B cell (primary cell): ENCODE measurements around the gene CABLES2. TPM values are rescaled to one million over a fixed set of nuclear protein-coding genes. Genes with fewer than 3 reads are reported as not detected.
A peak's percentile ranks its signal among the peaks of the same experiment; 100 is the strongest.

Experiments
- ATAC-seq: fragments of 200-7000 bp; cut with Tn5 transposase; one replicate; pipeline ENCODE4 v1.10.0; 2021; ENCODE audit warnings: low read depth, mild to moderate bottlenecking, moderate number of reproducible peaks, moderate library complexity
- CTCF ChIA-PET: fragments of 350-600 bp; sonication (Branson Sonifier 250); formaldehyde crosslinking; loops from one replicate; lab custom pipeline; 2021; ENCODE audit warnings: antibody characterized with exemption, inconsistent platforms; lab: Charles Lee
- POLR2A ChIA-PET: fragments of 350-600 bp; sonication (Branson Sonifier 250); formaldehyde crosslinking; loops from one replicate; lab custom pipeline; 2021; ENCODE audit warnings: antibody characterized with exemption; lab: Charles Lee
- DNase-seq: peaks from one replicate; pipeline ENCODE4 v3.0.0; 2013
- H2AFZ ChIP-seq: 2 replicates; pipeline ENCODE4 v1.6.1; 2012; ENCODE audit warnings: mild to moderate bottlenecking, low read depth, low read length; ENCODE audit not compliant: insufficient read depth, poor library complexity, severe bottlenecking
- H3K27ac ChIP-seq, 2 donors: 1 replicate in 1 of 2; 2 replicates in 1 of 2; pipeline ENCODE4 v1.5.1; 2012 to 2013; ENCODE audit warnings: low read length in 2 of 2, mild to moderate bottlenecking in 2 of 2, moderate library complexity in 1 of 2
- H3K27me3 ChIP-seq, 4 experiments: fragments of 200-600 bp in 1 of 4; sonication (generic) in 1 of 4; replicated peaks in 1 of 4; 1 replicate in 2 of 4; 2 replicates in 2 of 4; pipeline versions ENCODE4 v1.6.1 to v1.7.0; 2013 to 2016; ENCODE audit warnings: low read length in 3 of 4, mild to moderate bottlenecking in 2 of 4, mixed read lengths in 1 of 4, moderate library complexity in 1 of 4; ENCODE audit not compliant: insufficient read depth in 4 of 4, control insufficient read depth in 3 of 4; ENCODE audit errors: control extremely low read depth in 1 of 4
- H3K36me3 ChIP-seq, 2 experiments: replicated peaks in 1 of 2; 1 replicate in 1 of 2; 2 replicates in 1 of 2; pipeline versions ENCODE4 v1.6.1 to v1.7.1; 2013; ENCODE audit warnings: low read length in 1 of 2; ENCODE audit not compliant: insufficient read depth in 2 of 2, control insufficient read depth in 1 of 2; ENCODE audit errors: control extremely low read depth in 1 of 2, extremely low read depth in 1 of 2
- H3K4me1 ChIP-seq, 2 donors: fragments of 200-600 bp in 1 of 2; sonication (generic) in 1 of 2; 1 replicate in 1 of 2; 2 replicates in 1 of 2; pipeline versions ENCODE4 v1.5.1 to v1.6.1; 2013 to 2017; ENCODE audit warnings: low read length in 2 of 2; ENCODE audit not compliant: control insufficient read depth in 2 of 2, insufficient read depth in 2 of 2
- H3K4me2 ChIP-seq: replicated peaks from 2 replicates; pipeline ENCODE3; 2012; ENCODE audit warnings: mild to moderate bottlenecking, low read depth, low read length; ENCODE audit not compliant: poor library complexity, severe bottlenecking
- H3K4me3 ChIP-seq, 5 experiments: fragments of 200-600 bp in 1 of 5; sonication (generic) in 1 of 5; 1 replicate in 3 of 5; 2 replicates in 2 of 5; pipeline versions ENCODE4 v1.5.1 to v1.7.0; 2011 to 2016; ENCODE audit warnings: low read length in 4 of 5, mild to moderate bottlenecking in 4 of 5, low read depth in 2 of 5, control low read depth in 1 of 5, moderate library complexity in 1 of 5; ENCODE audit not compliant: insufficient read depth in 1 of 5; ENCODE audit errors: control extremely low read depth in 1 of 5, extremely low read depth in 1 of 5
- H3K79me2 ChIP-seq: fragments of 200-600 bp; sonication (generic); one replicate; pipeline ENCODE4 v1.6.0; 2016; ENCODE audit warnings: low read length; ENCODE audit not compliant: control insufficient read depth, insufficient read depth
- H3K9ac ChIP-seq: fragments of 200-600 bp; sonication (generic); 2 replicates; pipeline ENCODE4 v1.6.1; 2017; ENCODE audit warnings: mild to moderate bottlenecking, low read length, moderate library complexity
- H3K9me3 ChIP-seq, 3 donors: one replicate each; pipeline versions ENCODE4 v1.6.1 to v1.7.1; 2013; ENCODE audit warnings: low read length in 2 of 3; ENCODE audit not compliant: control insufficient read depth in 2 of 3, insufficient read depth in 1 of 3; ENCODE audit errors: control extremely low read depth in 1 of 3
- H4K20me1 ChIP-seq: 2 replicates; pipeline ENCODE4 v1.6.0; 2012; ENCODE audit warnings: mild to moderate bottlenecking, low read length; ENCODE audit not compliant: insufficient read depth, control insufficient read depth, poor library complexity, severe bottlenecking
- H3K27ac Mint-ChIP-seq: one replicate; pipeline ENCODE4 v1.8.0; 2021; ENCODE audit warnings: mixed read lengths
- H3K27me3 Mint-ChIP-seq: one replicate; pipeline ENCODE4 v1.8.0; 2021; ENCODE audit warnings: mixed read lengths
- H3K4me1 Mint-ChIP-seq: one replicate; pipeline ENCODE4 v1.8.0; 2021; ENCODE audit warnings: mixed read lengths
- H3K4me3 Mint-ChIP-seq: one replicate; pipeline ENCODE4 v1.8.0; 2021; ENCODE audit warnings: mixed read lengths
- H3K9me3 Mint-ChIP-seq: one replicate; pipeline ENCODE4 v1.8.0; 2022; ENCODE audit warnings: mixed read lengths; ENCODE audit not compliant: insufficient read depth
- EZH2 ChIP-seq: IDR thresholded peaks from 2 replicates; pipeline ENCODE4 v1.6.1; 2012; ENCODE audit warnings: borderline replicate concordance, low read depth, mild to moderate bottlenecking, moderate library complexity, low read length; ENCODE audit not compliant: insufficient read depth, poor library complexity, severe bottlenecking
- WGBS: methylation state at CpG from one replicate; pipeline ENCODE4 v1.1.5; 2013; ENCODE audit warnings: missing lambda C conversion rate; ENCODE audit not compliant: insufficient coverage; 5-methylcytosine and 5-hydroxymethylcytosine counted together
- intact Hi-C: fragments of 100-400 bp; cut with micrococcal nuclease; formaldehyde crosslinking; loops from one replicate; pipeline ENCODE4 v1.10.0; 2022
- polyA plus RNA-seq: library from polyadenylated mRNA; depleted of rRNA; stranded (reverse); fragments of >200 nt; gene quantifications from 2 replicates; pipeline ENCODE4 v1.2.3, GENCODE V29; 2012
- total RNA-seq, 2 donors: library from RNA; stranded (reverse); fragments of 120-200 nt in 1 of 2; gene quantifications; 1 replicate in 1 of 2; 2 replicates in 1 of 2; pipeline versions ENCODE4 v1.2.3 to v1.2.4, GENCODE V29; 2013 to 2022
- TF ChIP-seq, protein P1 (sequence below): fragments of 200-600 bp; IDR thresholded peaks from one replicate; pipeline ENCODE4 v1.8.0; 2022; ENCODE audit warnings: antibody characterized with exemption, mild to moderate bottlenecking

Gene CABLES2
- total and polyA plus RNA-seq, 2 donors (not counting 1 experiment from before 2014, with no cell fraction given): 4.8 to 8.2 TPM

DNA sequence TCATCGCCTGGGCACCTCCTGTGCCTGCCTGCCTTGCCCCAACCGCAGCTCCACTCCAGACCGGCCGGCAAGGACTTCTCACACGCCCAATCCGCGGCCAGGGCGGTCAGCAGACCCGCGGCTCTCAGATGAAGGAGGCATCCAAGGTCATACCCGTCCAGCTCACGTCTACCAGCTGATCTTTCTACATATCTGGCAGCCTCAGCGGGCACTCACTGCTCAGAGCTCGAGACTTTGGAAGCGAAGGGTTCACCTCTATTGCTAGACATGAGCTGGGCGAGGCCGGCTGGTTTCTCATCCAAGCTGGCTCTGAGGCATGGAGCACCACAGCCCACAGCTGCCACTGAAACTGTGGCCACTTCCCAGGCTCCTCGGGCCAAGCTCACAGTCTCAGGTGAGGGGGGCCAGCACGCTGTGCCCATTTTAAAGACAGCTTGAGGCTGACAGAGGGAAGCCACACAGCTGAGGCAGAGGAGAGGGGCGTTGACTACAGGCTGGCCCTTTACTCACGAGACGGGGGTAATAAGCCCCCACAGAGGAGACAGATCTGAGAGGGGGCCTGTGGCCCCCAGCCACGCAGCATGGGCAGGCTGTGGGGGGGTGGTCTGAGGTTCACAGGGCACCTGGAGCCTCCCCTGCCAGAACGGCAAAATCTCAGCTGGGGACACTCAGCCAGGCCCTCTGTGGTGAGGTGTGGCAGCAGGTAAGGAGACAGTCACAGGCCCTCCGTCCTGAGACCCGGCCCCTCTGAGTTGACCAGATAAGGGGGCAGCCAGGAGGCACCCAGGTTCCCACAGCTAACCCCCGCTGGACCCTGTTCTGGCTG is 42.0 kb downstream of the CABLES2 start:
- H3K4me1 ChIP-seq: peaks cover 25 to 31% of the 10 kb centered on the region in 2 donors
- TF ChIP-seq, protein P1, sequence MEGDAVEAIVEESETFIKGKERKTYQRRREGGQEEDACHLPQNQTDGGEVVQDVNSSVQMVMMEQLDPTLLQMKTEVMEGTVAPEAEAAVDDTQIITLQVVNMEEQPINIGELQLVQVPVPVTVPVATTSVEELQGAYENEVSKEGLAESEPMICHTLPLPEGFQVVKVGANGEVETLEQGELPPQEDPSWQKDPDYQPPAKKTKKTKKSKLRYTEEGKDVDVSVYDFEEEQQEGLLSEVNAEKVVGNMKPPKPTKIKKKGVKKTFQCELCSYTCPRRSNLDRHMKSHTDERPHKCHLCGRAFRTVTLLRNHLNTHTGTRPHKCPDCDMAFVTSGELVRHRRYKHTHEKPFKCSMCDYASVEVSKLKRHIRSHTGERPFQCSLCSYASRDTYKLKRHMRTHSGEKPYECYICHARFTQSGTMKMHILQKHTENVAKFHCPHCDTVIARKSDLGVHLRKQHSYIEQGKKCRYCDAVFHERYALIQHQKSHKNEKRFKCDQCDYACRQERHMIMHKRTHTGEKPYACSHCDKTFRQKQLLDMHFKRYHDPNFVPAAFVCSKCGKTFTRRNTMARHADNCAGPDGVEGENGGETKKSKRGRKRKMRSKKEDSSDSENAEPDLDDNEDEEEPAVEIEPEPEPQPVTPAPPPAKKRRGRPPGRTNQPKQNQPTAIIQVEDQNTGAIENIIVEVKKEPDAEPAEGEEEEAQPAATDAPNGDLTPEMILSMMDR: no peak
- TF ChIP-seq EZH2: no peak
- H3K9me3 ChIP-seq: peaks cover 0 to 4% (median 0%) of the 10 kb centered on the region in 3 donors
- ATAC-seq (no peak), DNase-seq (no peak)
- H3K27ac ChIP-seq: no peak overlapping the region
- peak overlapping the region; percentile 61 for H3K27ac Mint-ChIP-seq
- ChIA-PET POLR2A (interaction anchor here (1.1 to 4.2 kb wide), 3 partner anchors 10 to 26 kb away, joined by 3 to 43 read pairs (median 6); partner anchors contain the start of gene RPS21), CTCF (interaction anchor here (1.0 to 2.4 kb wide), 3 partner anchors 17 to 64 kb away, joined by 7 to 11 read pairs (median 9); no protein-coding TSS in a partner anchor)
- H3K79me2 ChIP-seq: no peaks in the 10 kb centered on the region
- H3K4me1 Mint-ChIP-seq: peaks cover 22% of the 10 kb centered on the region
- H3K36me3 ChIP-seq: no peaks in the 10 kb centered on the region
- 90% methylated on average over 27 of the region's 27 CpGs for WGBS
- H3K9me3 Mint-ChIP-seq: no peaks in the 10 kb centered on the region
- H4K20me1 ChIP-seq: peaks cover 6% of the 10 kb centered on the region
- H3K4me3 Mint-ChIP-seq: peak overlapping the region; percentile 52
- no peak overlapping the region for H2AFZ ChIP-seq
- H3K27me3 Mint-ChIP-seq: peaks cover 6% of the 10 kb centered on the region
- intact Hi-C loops: no loop called here
- H3K4me3 ChIP-seq: no peak overlapping the region
- peaks cover 0 to 29% (median 11%) of the 10 kb centered on the region in 4 experiments for H3K27me3 ChIP-seq
- H3K9ac ChIP-seq: no peak overlapping the region
- H3K4me2 ChIP-seq: peak overlapping the region; percentile 93
